D721Med (cell line): ENCODE data around the gene PTPN14.

Source experiments
- DNase-seq: peaks from one replicate; pipeline ENCODE4 v3.0.0; 2011; ENCODE audit warnings: low spot score; ENCODE audit not compliant: insufficient read length
- FAIRE-seq: peaks from 2 replicates; lab custom pipeline; 2011; peaks lifted over from hg19 to GRCh38; lab: Jason Lieb, UNC
- CTCF ChIP-seq: IDR thresholded peaks from 2 replicates; pipeline ENCODE4 v1.5.1; 2012; ENCODE audit warnings: mild to moderate bottlenecking, control low read depth; ENCODE audit not compliant: insufficient read depth; ENCODE audit errors: missing control alignments

PTPN14 gene

DNA sequence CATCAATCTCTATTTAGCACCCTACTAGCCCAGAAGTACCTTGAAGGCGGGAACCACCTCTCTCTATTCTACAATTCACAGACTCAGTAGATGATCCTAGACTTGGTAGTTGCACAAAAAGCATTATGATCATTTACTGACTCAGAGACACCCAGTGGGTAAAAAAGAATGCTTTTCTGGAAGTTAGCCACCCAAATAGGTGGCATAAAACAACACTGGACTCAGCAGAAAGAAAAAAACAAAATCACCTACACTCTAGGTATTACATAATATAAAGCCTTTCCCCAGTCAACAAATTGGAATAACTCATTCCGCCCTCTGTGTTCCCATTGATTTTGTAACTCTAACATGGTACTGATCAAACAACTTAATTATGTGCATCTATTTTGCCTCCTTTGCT, 126.3 kb downstream of the PTPN14 start:
- no peak for TF ChIP-seq CTCF
- no peak for DNase-seq
- peak; percentile 6 for FAIRE-seq

GRCh38 chr1:214423045-214423444, 128.4 kb downstream of the PTPN14 start:
- no peak for DNase-seq
- FAIRE-seq: no peak
- no peak for TF ChIP-seq CTCF

GRCh38 chr1:214422137-214422671, 129.2 kb downstream of the PTPN14 start:
- no peak for TF ChIP-seq CTCF
- no peak for DNase-seq
- no peak for FAIRE-seq

GRCh38 chr1:214420833-214421232, 130.6 kb downstream of the PTPN14 start:
- TF ChIP-seq CTCF: no peak
- FAIRE-seq (peak; percentile 66), DNase-seq (no peak)

DNA sequence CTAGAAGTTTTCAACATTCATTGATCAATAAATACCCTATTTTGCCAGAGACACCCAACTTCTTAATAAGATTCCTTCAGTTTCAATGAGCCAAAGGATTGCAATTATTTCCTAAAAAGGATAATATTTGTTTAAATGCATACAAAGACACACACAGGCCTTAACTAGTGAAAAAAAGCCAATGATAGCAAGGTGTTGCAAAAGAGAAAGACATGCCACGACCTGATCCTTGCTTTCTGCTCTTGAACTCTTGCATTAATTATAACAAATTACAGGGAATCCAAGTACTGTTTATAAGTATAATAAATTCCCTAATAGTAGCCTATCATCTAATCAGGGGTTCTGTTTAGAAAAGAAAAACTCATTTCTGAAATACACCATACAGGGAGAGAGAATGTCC, 131.1 kb downstream of the PTPN14 start:
- DNase-seq: no peak
- no peak for TF ChIP-seq CTCF
- no peak for FAIRE-seq

- no peak for TF ChIP-seq CTCF
- DNase-seq (no peak), FAIRE-seq (no peak)
These were observed 131.8 kb downstream of the PTPN14 start for GRCh38 chr1:214419650-214420049.

- DNase-seq: no peak
- no peak for FAIRE-seq
- TF ChIP-seq CTCF: no peak
These were observed 133.0 kb downstream of the PTPN14 start for GRCh38 chr1:214418391-214418790.
